ENCODE measurements around the gene TBCEL.

DNA sequence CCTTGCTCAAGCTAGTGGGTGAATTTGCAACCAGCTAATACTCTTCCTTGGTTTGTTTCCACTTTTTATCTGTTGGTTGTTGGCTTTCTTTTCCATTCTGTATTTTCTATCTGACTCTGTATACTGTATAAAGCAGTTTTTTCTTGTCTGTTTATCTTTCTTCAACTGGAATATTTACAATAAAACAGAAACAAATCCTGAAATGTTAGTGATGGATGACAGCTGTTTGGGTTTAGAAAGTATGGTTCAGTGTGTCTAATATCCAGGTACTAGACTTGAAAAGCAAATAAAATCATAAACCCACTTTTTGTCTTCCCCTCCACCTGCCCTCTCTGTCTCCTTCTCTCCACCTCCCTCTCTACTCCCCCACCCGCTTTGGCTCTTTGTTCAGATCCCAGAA, 35.3 kb upstream of the TBCEL start:
- TF ChIP-seq, protein P1, sequence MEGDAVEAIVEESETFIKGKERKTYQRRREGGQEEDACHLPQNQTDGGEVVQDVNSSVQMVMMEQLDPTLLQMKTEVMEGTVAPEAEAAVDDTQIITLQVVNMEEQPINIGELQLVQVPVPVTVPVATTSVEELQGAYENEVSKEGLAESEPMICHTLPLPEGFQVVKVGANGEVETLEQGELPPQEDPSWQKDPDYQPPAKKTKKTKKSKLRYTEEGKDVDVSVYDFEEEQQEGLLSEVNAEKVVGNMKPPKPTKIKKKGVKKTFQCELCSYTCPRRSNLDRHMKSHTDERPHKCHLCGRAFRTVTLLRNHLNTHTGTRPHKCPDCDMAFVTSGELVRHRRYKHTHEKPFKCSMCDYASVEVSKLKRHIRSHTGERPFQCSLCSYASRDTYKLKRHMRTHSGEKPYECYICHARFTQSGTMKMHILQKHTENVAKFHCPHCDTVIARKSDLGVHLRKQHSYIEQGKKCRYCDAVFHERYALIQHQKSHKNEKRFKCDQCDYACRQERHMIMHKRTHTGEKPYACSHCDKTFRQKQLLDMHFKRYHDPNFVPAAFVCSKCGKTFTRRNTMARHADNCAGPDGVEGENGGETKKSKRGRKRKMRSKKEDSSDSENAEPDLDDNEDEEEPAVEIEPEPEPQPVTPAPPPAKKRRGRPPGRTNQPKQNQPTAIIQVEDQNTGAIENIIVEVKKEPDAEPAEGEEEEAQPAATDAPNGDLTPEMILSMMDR (IDR thresholded peaks at IDR 0.05): no peak
- TF ChIP-seq POLR2A (IDR thresholded peaks at IDR 0.05): no peak
